Stimulated activated CD8-positive, alpha-beta memory T cell treated with anti-CD3 and anti-CD28 coated beads, Interleukin-2, amount 100 ng/mL, for 1 hour (primary cell): ENCODE results near the gene ARHGEF10L.

ENCODE experiments used
- DNase-seq, 2 donors: peaks; one replicate each; pipeline ENCODE4 v3.0.0-alpha.2; 2020; ENCODE audit warnings: low read depth in 2 of 2

ARHGEF10L gene

GRCh38 chr1:17673329-17674072, 134.0 kb downstream of the ARHGEF10L start:
- no peak for DNase-seq

DNA sequence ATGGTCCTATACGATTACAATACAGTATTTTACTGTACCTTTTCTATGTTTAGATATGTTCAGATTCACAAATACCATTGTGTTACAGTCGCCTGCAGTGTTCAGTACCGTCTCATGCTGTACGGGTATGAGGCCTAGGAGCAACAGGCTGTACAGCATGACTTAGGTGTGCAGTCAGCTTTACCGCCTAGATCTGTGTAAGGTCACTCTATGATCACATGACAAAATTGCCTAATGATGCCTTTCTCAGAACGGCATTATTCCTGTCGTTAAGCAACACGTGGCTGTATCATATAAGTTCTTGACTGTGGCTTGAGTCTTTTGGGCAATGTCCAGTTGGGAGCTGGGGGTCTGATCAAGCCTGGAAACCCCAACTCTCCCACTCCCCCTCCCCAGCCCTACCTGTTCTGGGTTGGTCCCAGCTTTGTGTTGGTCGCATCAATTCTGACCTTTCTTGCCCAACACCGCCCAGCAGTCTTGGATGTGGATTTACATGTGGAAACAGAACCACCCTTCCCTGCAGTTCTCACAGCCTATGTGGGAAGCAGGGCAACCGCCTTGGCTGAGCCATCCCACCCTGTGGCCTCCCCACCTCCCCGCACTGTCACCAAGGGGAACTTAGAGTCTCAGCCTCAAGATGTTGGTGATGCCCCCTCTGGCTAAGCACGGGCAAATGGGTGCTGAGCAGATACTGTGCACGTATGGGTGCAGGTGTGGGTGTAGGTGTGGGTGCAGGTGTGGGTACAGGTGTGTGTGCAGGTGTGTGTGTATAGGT, 135.4 kb downstream of the ARHGEF10L start:
- no peak for DNase-seq

DNA sequence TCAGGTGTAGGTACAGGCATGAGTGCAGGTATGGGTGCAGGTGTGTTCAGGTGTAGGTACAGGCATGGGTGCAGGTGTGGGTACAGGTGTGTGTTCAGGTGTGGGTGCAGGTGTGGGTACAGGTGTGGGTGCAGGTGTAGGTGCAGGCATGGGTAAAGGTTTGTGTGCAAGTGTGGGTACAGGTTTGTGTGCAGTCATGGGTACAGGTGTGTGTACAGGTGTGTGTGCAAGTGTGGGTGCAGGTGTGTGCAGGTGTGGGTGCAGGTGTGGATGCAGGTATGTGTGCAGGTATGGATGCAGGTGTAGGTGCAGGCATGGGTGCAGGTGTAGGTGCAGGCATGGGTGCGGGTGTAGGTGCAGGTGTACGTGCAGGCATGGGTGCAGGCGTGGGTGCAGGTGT, 136.2 kb downstream of the ARHGEF10L start:
- DNase-seq = no peak

DNA sequence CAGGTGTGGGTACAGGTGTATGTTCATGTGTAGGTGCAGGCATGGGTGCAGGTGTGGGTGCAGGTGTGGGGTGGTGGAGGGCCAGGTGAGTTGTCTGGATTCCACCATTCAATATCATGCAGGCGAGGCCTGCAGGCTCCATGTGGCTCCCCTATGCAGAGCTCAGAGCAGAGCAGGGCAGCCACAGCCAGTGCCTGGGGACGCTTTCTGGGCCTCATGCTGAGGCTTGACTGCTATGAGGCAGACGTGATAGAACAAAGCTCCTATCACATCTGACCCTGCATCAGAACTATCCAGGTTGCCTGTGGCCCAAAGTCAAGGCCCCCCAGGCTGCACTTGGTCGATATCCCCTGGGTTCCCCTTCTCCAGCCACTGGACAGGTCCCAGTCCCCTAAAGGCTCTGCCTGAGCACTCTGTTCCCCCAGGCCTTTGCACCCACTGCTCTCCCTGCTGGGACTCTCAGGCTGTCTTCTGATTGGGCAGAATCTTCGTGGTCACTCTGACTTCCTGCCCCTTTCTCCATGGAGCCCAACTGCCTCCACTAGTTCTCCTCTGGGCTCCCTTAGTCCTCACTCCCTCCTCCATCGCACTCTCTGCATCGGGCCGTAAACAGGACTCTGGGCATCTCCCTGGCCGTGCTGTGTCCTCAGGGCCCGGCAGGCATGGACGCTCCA, 137.0 kb downstream of the ARHGEF10L start:
- no peak for DNase-seq

DNA sequence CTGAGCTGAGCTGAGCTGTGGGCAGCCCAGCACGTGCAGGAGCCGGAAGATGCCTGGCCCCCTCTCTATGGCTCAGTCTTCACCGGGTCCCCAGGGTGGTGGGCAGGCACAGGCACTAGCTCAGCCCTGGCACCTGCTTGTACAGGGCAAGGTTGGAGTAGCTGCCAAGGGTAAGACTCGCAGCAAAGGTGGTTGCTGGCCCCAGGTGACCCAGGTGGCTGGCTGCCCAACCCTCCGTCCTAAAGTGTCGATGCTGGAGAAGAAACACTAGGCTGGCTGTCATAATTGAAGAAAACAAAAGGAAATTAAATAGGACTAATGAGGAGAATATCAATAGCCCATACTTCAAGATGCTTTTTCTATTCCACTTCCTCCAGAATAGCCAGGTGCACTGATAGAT, 138.5 kb downstream of the ARHGEF10L start:
- no peak for DNase-seq

- no peak for DNase-seq
Measured at GRCh38 chr1:17679856-17680255, 140.4 kb downstream of the ARHGEF10L start.

DNA sequence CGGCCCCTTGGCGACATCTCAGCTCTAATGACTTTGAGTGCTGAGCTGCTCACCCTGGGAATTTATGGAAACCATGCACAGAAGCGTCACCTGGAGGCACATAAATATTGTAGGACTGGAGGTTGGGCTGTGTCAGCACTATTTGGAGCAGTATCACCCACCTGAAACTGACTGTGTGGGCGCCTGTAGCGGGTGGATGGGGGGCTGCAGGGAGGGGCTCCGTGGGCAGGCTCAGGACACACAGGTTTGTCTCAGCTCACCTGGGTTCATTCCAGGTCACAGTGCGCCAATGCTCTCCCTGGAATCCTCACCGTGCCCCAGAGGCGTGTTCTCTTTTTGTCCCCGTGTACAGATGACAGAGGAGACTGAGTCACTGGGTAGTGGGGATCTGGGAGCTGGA, 140.8 kb downstream of the ARHGEF10L start:
- no peak for DNase-seq

DNA sequence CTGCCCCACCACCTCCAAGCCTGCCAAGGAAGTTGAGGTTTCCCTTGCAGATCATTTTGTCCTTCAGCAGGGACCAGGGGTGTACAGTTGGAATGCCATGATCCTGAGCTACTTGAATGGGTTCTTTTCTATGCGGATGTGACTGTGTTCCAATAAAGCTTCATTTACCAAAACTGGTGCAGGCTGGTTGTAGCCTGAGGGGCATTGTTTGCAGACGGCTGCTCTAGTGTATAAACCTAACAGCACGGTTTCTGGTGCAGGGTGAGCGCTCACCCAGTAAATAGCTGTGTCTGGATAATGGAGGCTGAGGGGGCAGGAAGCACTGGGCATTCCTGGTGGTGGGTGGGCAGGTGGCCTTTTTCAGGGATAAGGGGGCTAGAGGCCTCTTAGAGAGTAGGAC, 142.9 kb downstream of the ARHGEF10L start:
- DNase-seq = no peak

GRCh38 chr1:17683598-17683997, 144.1 kb downstream of the ARHGEF10L start:
- DNase-seq = no peak

GRCh38 chr1:17684810-17685209, 145.3 kb downstream of the ARHGEF10L start:
- DNase-seq = no peak

GRCh38 chr1:17686258-17686657, 146.8 kb downstream of the ARHGEF10L start:
- DNase-seq = no peak

DNA sequence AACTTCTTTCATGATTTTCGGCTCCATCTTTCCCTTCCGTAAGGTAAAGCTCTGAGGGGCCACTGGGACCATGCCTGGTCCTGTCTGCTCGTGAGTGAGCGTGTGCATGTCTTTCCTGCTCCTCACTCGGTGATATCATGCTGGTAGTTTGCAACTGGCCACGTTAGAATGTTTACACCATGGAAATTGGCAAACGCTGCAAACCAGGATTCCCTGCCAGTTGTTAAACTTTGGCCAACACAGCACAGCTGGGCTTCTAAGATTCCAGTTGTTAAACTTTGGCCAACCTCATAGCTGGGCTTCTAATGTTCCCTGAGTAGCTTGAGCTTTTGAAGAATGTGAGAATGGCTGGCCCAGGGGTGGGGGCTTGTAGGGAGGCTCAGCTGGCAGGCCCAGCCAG, 147.6 kb downstream of the ARHGEF10L start:
- no peak for DNase-seq

DNA sequence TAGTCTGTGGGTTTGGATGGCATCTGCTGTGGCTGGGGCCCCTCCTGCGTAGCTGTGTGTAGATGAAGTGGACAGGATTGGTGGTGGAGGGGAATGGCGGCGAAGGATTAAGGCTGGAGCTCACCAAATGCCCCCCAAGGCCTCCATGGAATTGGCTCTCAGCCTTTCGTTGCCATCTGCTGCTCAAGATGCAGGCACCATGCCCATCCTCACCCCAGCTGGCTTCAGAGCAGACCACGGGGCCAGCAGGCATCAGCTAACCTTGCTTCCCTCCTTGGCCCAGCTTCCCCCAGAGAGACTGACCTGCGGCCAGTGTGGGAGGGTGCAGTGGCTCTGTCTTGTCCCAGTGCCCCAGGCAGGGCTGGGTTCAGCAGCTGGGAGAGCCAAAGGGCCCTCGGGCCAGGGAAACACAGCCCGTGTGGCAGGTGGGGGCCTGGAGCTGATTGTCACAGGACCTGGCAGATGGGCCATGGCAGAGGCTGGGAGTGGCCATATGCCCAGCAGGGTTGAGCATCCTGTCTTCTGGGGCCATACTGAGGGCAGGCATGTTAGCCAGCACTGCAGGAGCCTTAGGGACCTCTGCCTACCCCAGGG, 148.8 kb downstream of the ARHGEF10L start:
- DNase-seq = no peak

- DNase-seq = no peak
Measured at GRCh38 chr1:17689011-17689410, 149.5 kb downstream of the ARHGEF10L start.

DNA sequence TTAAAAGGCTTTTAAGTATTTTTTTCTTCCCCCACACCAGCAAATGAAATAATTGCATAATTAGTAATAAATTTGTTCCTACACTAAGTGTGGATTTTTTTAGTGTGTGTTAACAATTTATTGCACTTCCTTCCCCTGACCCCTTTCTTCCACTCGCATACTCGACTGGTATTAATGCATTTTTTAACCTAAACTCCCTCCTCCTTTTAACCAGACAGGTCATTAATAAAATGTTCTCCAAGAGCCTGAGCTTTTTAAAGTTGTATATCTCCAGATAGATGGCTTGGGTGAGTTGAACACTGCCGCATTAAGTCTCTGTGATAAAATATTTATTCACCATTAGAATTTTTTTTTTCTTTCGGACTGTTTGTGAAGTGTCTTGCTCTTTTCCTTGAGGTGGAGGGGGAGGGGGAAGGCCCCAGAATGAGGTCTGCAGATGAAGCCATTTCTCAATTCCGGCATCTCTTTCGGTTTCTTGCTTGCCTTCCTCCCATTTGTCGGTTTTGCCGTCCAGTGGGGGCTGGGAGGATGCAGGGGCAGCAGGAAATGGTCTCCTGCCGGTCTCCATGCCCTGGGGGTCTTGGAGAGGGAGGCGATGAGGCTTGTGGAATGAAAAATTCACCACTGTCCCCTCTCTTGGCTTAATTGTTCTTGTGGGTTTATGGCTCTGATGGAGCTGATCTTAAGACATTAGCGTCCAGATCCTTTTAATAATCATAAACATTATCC, 151.6 kb downstream of the ARHGEF10L start:
- DNase-seq = no peak

GRCh38 chr1:17692645-17693044, 153.1 kb downstream of the ARHGEF10L start:
- DNase-seq = no peak

- no peak for DNase-seq
Measured at GRCh38 chr1:17696417-17697301, 157.2 kb downstream of the ARHGEF10L start.

GRCh38 chr1:17697458-17697857, 158.0 kb downstream of the ARHGEF10L start:
- no peak for DNase-seq

DNA sequence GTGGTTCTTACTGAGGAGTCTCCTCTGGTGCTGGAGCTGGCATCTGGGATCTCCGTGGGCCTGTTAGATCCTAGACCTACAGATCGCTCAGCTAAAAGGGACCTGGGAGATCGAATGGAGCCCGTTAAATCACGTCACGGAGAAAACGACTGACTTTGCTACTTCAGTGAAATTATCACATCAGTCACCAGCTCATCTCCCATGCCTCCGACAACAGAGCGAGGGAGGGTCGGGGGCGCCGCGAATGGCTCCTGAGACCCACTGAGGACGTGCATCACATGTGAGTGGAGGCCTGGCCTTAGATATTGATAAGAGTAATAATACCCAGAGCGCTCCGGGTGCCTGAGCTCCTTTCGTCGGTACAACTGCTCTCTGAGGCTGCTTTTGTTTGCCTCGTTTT, 160.1 kb downstream of the ARHGEF10L start:
- DNase-seq = no peak

GRCh38 chr1:17700945-17701810, 161.7 kb downstream of the ARHGEF10L start:
- no peak for DNase-seq
